Measurements from ENCODE around the gene EIF3D.

DNA sequence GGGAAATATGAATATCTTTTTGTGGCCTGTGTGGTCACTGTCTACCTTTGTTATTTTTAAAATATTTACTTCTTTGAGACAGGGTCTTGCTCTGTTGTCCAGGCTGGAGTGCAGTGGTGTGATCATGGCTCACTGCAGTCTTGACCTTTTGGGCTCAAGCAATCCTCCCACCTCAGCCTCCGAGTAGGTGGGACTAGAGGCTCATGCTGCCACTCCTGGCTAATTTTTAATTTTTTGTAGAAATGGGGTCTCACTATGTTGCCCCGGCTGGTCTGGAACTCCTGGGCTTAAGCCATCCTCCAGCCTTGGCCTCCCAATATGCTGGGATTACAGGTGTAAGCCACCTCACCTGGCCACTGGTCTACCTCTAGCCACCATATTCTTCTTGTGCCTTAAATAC is 3.5 kb upstream of the EIF3D start:
- no peak for TF ChIP-seq TAF1 (IDR thresholded peaks at IDR 0.05; ENCODE audit: low read depth)
- TF ChIP-seq CEBPB (IDR thresholded peaks at IDR 0.05): no peak
- no peak for TF ChIP-seq RAD21 (IDR thresholded peaks at IDR 0.05; ENCODE audit: low read depth)
- TF ChIP-seq, protein P1, sequence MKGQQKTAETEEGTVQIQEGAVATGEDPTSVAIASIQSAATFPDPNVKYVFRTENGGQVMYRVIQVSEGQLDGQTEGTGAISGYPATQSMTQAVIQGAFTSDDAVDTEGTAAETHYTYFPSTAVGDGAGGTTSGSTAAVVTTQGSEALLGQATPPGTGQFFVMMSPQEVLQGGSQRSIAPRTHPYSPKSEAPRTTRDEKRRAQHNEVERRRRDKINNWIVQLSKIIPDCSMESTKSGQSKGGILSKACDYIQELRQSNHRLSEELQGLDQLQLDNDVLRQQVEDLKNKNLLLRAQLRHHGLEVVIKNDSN (IDR thresholded peaks at IDR 0.05): no peak
- TF ChIP-seq EP300 (IDR thresholded peaks at IDR 0.05; ENCODE audit: borderline replicate concordance): no peak
